HepG2 (cell line): ENCODE data around the gene CD177. TPM values are rescaled to one million over a fixed set of nuclear protein-coding genes. Genes with fewer than 3 reads are reported as not detected.

ENCODE experiments used
- ATAC-seq: fragments of 200-7000 bp; cut with Tn5 transposase; 3 replicates; pipeline ENCODE4 v1.9.1; 2020; ENCODE audit warnings: mild to moderate bottlenecking, moderate library complexity
- Bru-seq: library from RNA; stranded (reverse); fragments of 400-500 nt; gene quantifications from one replicate; lab custom pipeline; 2021; lab: Mats Ljungman, UMichigan
- BruChase-seq, 2 experiments: library from RNA; stranded (reverse); fragments of 400-500 nt; gene quantifications; one replicate each; lab custom pipeline; 2021; lab: Mats Ljungman, UMichigan
- BruUV-seq: library from RNA; stranded (reverse); fragments of 400-500 nt; replicated peaks from 2 replicates; lab custom pipeline; 2021; lab: Mats Ljungman, UMichigan
- CTCF ChIA-PET: fragments of 300-600 bp; formaldehyde crosslinking; extraction: SDS; loops from one replicate; lab custom pipeline; 2021; ENCODE audit warnings: low total read pairs, inconsistent platforms, low intra/inter-chr PET ratio; lab: Yijun Ruan, JAX
- POLR2A ChIA-PET: fragments of 350-600 bp; sonication (Branson Sonifier 250); formaldehyde crosslinking; loops from one replicate; lab custom pipeline; 2020; ENCODE audit warnings: antibody characterized with exemption, inconsistent platforms; lab: Yijun Ruan, JAX
- DNase-seq: peaks from one replicate; pipeline ENCODE4 v3.0.0-alpha.2; 2015; ENCODE audit warnings: low spot score
- FAIRE-seq: peaks from 3 replicates; lab custom pipeline; 2011; peaks lifted over from hg19 to GRCh38; lab: Jason Lieb, UNC
- H2AFZ ChIP-seq: one replicate; pipeline ENCODE4 v1.6.1; 2011; ENCODE audit warnings: low read length, inconsistent platforms
- H3K27ac ChIP-seq: fragments of 300-600 bp; 3 replicates; pipeline ENCODE4 v1.8.0; 2011; ENCODE audit warnings: mixed run types, mild to moderate bottlenecking, mixed read lengths, low read length, inconsistent platforms; ENCODE audit not compliant: insufficient read depth; ENCODE audit errors: extremely low read length
- H3K27me3 ChIP-seq, 2 experiments: fragments of 200-600 bp in 1 of 2; 2 replicates in 1 of 2; 3 replicates in 1 of 2; pipeline versions ENCODE4 v1.6.0 to v1.8.0; 2011; ENCODE audit warnings: low read length in 2 of 2, mild to moderate bottlenecking in 2 of 2, moderate library complexity in 2 of 2, inconsistent platforms in 1 of 2; ENCODE audit not compliant: insufficient read depth in 2 of 2, control insufficient read depth in 1 of 2
- H3K36me3 ChIP-seq, 2 experiments: fragments of 200-600 bp in 1 of 2; replicated peaks in 1 of 2; 2 replicates in 1 of 2; 3 replicates in 1 of 2; pipeline versions ENCODE4 v1.5.1 to v1.8.0; 2011; ENCODE audit warnings: low read length in 2 of 2, inconsistent platforms in 1 of 2; ENCODE audit not compliant: insufficient read depth in 2 of 2, control insufficient read depth in 1 of 2
- H3K4me1 ChIP-seq: 2 replicates; pipeline ENCODE4 v1.5.1; 2012; ENCODE audit warnings: low read length, inconsistent platforms; ENCODE audit not compliant: insufficient read depth
- H3K4me2 ChIP-seq: 2 replicates; pipeline ENCODE4 v1.6.0; 2011; ENCODE audit warnings: low read depth, low read length, inconsistent platforms
- H3K4me3 ChIP-seq, 3 experiments: fragments of 200-600 bp in 1 of 3; sonication (generic), shearing (Covaris generic) in 1 of 3; replicated peaks in 1 of 3; 2 replicates each; pipeline ENCODE4 v1.5.1; 2011 to 2016; ENCODE audit warnings: low read length in 3 of 3, inconsistent platforms in 2 of 3, low read depth in 2 of 3, mild to moderate bottlenecking in 2 of 3, control low read depth in 1 of 3, mixed read lengths in 1 of 3; ENCODE audit not compliant: insufficient read depth in 1 of 3
- H3K79me2 ChIP-seq: one replicate; pipeline ENCODE4 v1.6.1; 2011; ENCODE audit warnings: low read length, inconsistent platforms; ENCODE audit not compliant: insufficient read depth
- H3K9ac ChIP-seq: 2 replicates; pipeline ENCODE4 v1.6.0; 2011; ENCODE audit warnings: mild to moderate bottlenecking, low read depth, low read length, inconsistent platforms; ENCODE audit not compliant: insufficient read depth
- H3K9me3 ChIP-seq: 2 replicates; pipeline ENCODE4 v1.5.1; 2012; ENCODE audit warnings: mild to moderate bottlenecking, low read length
- H4K20me1 ChIP-seq: 2 replicates; pipeline ENCODE4 v1.6.0; 2011; ENCODE audit warnings: inconsistent platforms, mild to moderate bottlenecking, low read length, moderate library complexity; ENCODE audit not compliant: insufficient read depth
- ATAD3A ChIP-seq: sonication (generic); formaldehyde crosslinking; IDR thresholded peaks from 2 replicates; pipeline ENCODE4 v1.4.0; 2020; ENCODE audit warnings: missing genetic modification reagents
- ESRRA ChIP-seq: sonication (generic); formaldehyde crosslinking; IDR thresholded peaks from 2 replicates; pipeline ENCODE4 v1.5.1; 2020; ENCODE audit warnings: mild to moderate bottlenecking, low read depth, missing genetic modification reagents
- FUBP1 ChIP-seq: sonication (generic); formaldehyde crosslinking; IDR thresholded peaks from 2 replicates; pipeline ENCODE4 v1.5.1; 2020; ENCODE audit warnings: missing genetic modification reagents, mild to moderate bottlenecking, borderline replicate concordance
- GATA4 ChIP-seq: sonication (generic); IDR thresholded peaks from 2 replicates; pipeline ENCODE4 v1.6.1; 2016; ENCODE audit warnings: antibody characterized with exemption, low read depth, borderline replicate concordance
- REPIN1 ChIP-seq: sonication (generic); formaldehyde crosslinking; IDR thresholded peaks from 2 replicates; pipeline ENCODE4 v1.8.0; 2022; ENCODE audit warnings: missing genetic modification reagents, low read depth, mild to moderate bottlenecking, borderline replicate concordance
- TFDP1 ChIP-seq: IDR thresholded peaks from 2 replicates; pipeline ENCODE4 v1.6.1; 2016; ENCODE audit warnings: missing compliant biosample characterization, missing genetic modification reagents, borderline replicate concordance
- ZNF33B ChIP-seq: sonication (generic); formaldehyde crosslinking; IDR thresholded peaks from 2 replicates; pipeline ENCODE4 v1.5.1; 2020; ENCODE audit warnings: mild to moderate bottlenecking, missing genetic modification reagents
- ZNF674 ChIP-seq: sonication (generic); formaldehyde crosslinking; IDR thresholded peaks from 2 replicates; pipeline ENCODE4 v1.5.0; 2020; ENCODE audit warnings: low read depth, mild to moderate bottlenecking, missing genetic modification reagents
- WGBS: methylation state at CpG from one replicate; pipeline ENCODE4 v1.1.6; 2017; ENCODE audit warnings: low lambda C conversion rate; 5-methylcytosine and 5-hydroxymethylcytosine counted together
- in situ Hi-C: cut with HindIII; loops from 2 replicates; pipeline ENCODE4 v1.10.0; 2017; ENCODE audit warnings: low pct_unique_long_range_greater_than_20kb; ENCODE audit not compliant: extremely low pct_ligation_motif_present
- intact Hi-C: fragments of 100-400 bp; cut with micrococcal nuclease; formaldehyde crosslinking; loops from one replicate; pipeline ENCODE4 v1.10.0; 2022; ENCODE audit not compliant: unreplicated experiment
- long read RNA-seq, 2 experiments: library from RNA in 1 of 2; library from polyadenylated mRNA in 1 of 2; stranded (forward) in 1 of 2; unstranded in 1 of 2; transcript quantifications; one replicate each; pipeline ENCODE4 v2.0.0, GENCODE V29; 2019 to 2022
- polyA minus RNA-seq, 3 experiments: library from RNA; depleted of rRNA, polyadenylated mRNA; stranded (reverse); fragments of >200 nt; gene quantifications; 2 replicates each; pipeline ENCODE4 v1.2.3, GENCODE V29; 2011; ENCODE audit warnings: low replicate concordance in 1 of 3
- polyA plus RNA-seq, 8 experiments: library from polyadenylated mRNA; depleted of rRNA in 3 of 8; stranded (reverse) in 7 of 8; unstranded in 1 of 8; fragments of >200 nt; fragmentation: Illumina TruSeq in 4 of 8; extraction: Trizol in 4 of 8; gene quantifications; 2 replicates each; pipeline versions ENCODE4 v1.2.1 to v1.2.3, GENCODE V29; 2011 to 2016; ENCODE audit warnings: low read depth in 4 of 8, missing spikeins in 1 of 8, mixed read lengths in 1 of 8; ENCODE audit not compliant: insufficient read depth in 1 of 8
- total RNA-seq, 5 experiments: library from RNA; depleted of rRNA; stranded (reverse); fragments of >200 nt; fragmentation: Illumina TruSeq; extraction: Trizol; gene quantifications; 2 replicates each; pipeline ENCODE4 v1.2.3, GENCODE V29; 2016; ENCODE audit warnings: low read depth in 1 of 5

The CD177 gene
- total RNA-seq (2016; rRNA removed; fragmentation: Illumina TruSeq; extraction: Trizol) = not detected in 2 replicates
- not detected in 2 replicates for total RNA-seq (2016; cell fraction: cytosol; rRNA removed; fragmentation: Illumina TruSeq; extraction: Trizol; ENCODE audit: low read depth)
- not detected in 2 replicates for total RNA-seq (2016; cell fraction: insoluble cytoplasmic fraction; rRNA removed; fragmentation: Illumina TruSeq; extraction: Trizol)
- not detected in 2 replicates for total RNA-seq (2016; cell fraction: membrane; rRNA removed; fragmentation: Illumina TruSeq; extraction: Trizol)
- total RNA-seq (2016; cell fraction: nucleus; rRNA removed; fragmentation: Illumina TruSeq; extraction: Trizol) = not detected in 2 replicates
- polyA plus RNA-seq (2011; rRNA removed) = not detected in 2 replicates
- polyA plus RNA-seq (2011; cell fraction: cytosol; rRNA removed) = not detected in 2 replicates
- polyA plus RNA-seq (2011; cell fraction: nucleus; rRNA removed) = not detected in 2 replicates
- not detected in 2 replicates for polyA plus RNA-seq (2012)
- polyA plus RNA-seq (2016; cell fraction: cytosol; fragmentation: Illumina TruSeq; extraction: Trizol; ENCODE audit: low read depth) = not detected in 2 replicates
- polyA plus RNA-seq (2016; cell fraction: insoluble cytoplasmic fraction; fragmentation: Illumina TruSeq; extraction: Trizol; ENCODE audit: low read depth) = not detected in 2 replicates
- polyA plus RNA-seq (2016; cell fraction: membrane; fragmentation: Illumina TruSeq; extraction: Trizol; ENCODE audit: low read depth) = not detected in 2 replicates
- polyA plus RNA-seq (2016; cell fraction: nucleus; fragmentation: Illumina TruSeq; extraction: Trizol; ENCODE audit: insufficient read depth, low read depth) = not detected in 2 replicates
- 1.4 TPM in 1 of 2 replicates, not detected in the other for polyA minus RNA-seq (2011; rRNA and poly(A)+ RNA removed; ENCODE audit: low replicate concordance)
- polyA minus RNA-seq (2011; cell fraction: cytosol; rRNA and poly(A)+ RNA removed) = not detected in 2 replicates
- polyA minus RNA-seq (2011; cell fraction: nucleus; rRNA and poly(A)+ RNA removed) = not detected in 2 replicates
- not detected for Bru-seq, nascent RNA
- BruChase-seq, experiment 1, labeled RNA remaining after a 6-hour chase = not detected
- not detected for BruChase-seq, experiment 2, labeled RNA remaining after a 2-hour chase
- long read RNA-seq, experiment 1 = 0 reads
- long read RNA-seq, experiment 2 = 0 reads

GRCh38 chr19:43353606-43354304, at the start of gene CD177:
TSS of gene CD177 (plus strand) at chr19:43353686. CDS start at chr19:43353715, 29 bp downstream.
- H2AFZ ChIP-seq = no peak within 1 kb of the TSS
- WGBS = 50% methylated on average over 14 of the region's 27 CpGs
- no peaks in the 10 kb centered on the region for H3K79me2 ChIP-seq
- no peaks in the 10 kb centered on the region for H4K20me1 ChIP-seq
- no peak for FAIRE-seq
- ATAC-seq = no peak
- H3K36me3 ChIP-seq = no peaks in the 10 kb centered on the region
- H3K27me3 ChIP-seq = peaks cover 0 to 10% of the 10 kb centered on the region in 2 experiments; a peak in 1 of 5 replicates
- intact Hi-C loops (no loop called here), in situ Hi-C loops (no loop called here)
- H3K9me3 ChIP-seq = no peaks in the 10 kb centered on the region
- H3K4me3 ChIP-seq = no peak within 1 kb of the TSS
- BruUV-seq = no TSS peak
- no peak for DNase-seq
- no peak for TF ChIP-seq REPIN1 (CRISPR knock-in tag)
- no peak within 1 kb of the TSS for H3K27ac ChIP-seq
- no peaks in the 10 kb centered on the region for H3K4me1 ChIP-seq
- no peak within 1 kb of the TSS for H3K9ac ChIP-seq
- CTCF ChIA-PET = no interaction called here
- POLR2A ChIA-PET = no interaction called here
- no peak within 1 kb of the TSS for H3K4me2 ChIP-seq

GRCh38 chr19:43305642-43306041, 47.8 kb upstream of the CD177 start:
- WGBS = 8% methylated on average over 5 of the region's 5 CpGs
- ATAC-seq (peak; percentile 87), DNase-seq (peak; percentile 17), FAIRE-seq (no peak)
- in situ Hi-C loops = loop anchor here (25.0 kb wide), 1 partner anchor 193 kb away; no protein-coding TSS in a partner anchor
- Histone ChIP-seq H3K36me3 (no peaks in the 10 kb centered on the region), H2AFZ (no peak overlapping the region), H3K9me3 (no peaks in the 10 kb centered on the region), H3K27ac (no peak overlapping the region), H4K20me1 (no peaks in the 10 kb centered on the region), H3K79me2 (no peaks in the 10 kb centered on the region), H3K27me3 (peaks cover 0 to 3% of the 10 kb centered on the region in 2 experiments; a peak in 1 of 5 replicates), H3K4me2 (no peak overlapping the region), H3K9ac (no peak overlapping the region), H3K4me3 (no peak overlapping the region), H3K4me1 (no peaks in the 10 kb centered on the region)
- no TSS peak for BruUV-seq
- ChIA-PET POLR2A (no interaction called here), CTCF (interaction anchor here (1.3 kb wide), 1 partner anchor 11 kb away, joined by 3 read pairs; no protein-coding TSS in a partner anchor)
- intact Hi-C loops = no loop called here
- TF ChIP-seq ATAD3A (CRISPR knock-in tag) (no peak), GATA4 (no peak), ZNF674 (CRISPR knock-in tag) (no peak), ZNF33B (CRISPR knock-in tag) (no peak), FUBP1 (CRISPR knock-in tag) (no peak), ESRRA (peak; percentile 97), TFDP1 (no peak)
